Omental fat pad (tissue), 4 donors: Measurements from ENCODE around the gene PMEPA1. TPM values are rescaled to one million over a fixed set of nuclear protein-coding genes. Genes with fewer than 3 reads are reported as not detected.

Experiments
- ATAC-seq: fragments of 150-250 bp; one replicate; pipeline ENCODE4 v1.9.1; 2016; ENCODE audit warnings: mild to moderate bottlenecking, moderate library complexity; ENCODE audit not compliant: low FRiP score
- DNase-seq: peaks from one replicate; pipeline ENCODE4 v3.0.0-alpha.2; 2019; ENCODE audit warnings: low spot score
- CTCF ChIP-seq, 3 donors: fragments of 450-650 bp; IDR thresholded peaks; one replicate each; pipeline ENCODE4 v1.5.1; 2016 to 2017; ENCODE audit warnings: antibody characterized with exemption in 3 of 3, mild to moderate bottlenecking in 3 of 3, moderate library complexity in 2 of 3
- total RNA-seq, 4 donors: library from RNA; depleted of rRNA; stranded (reverse); fragments of >200 nt; gene quantifications; one replicate each; pipeline ENCODE4 v1.1.0, GENCODE V29; 2016

The PMEPA1 gene
- total RNA-seq, 4 donors from 2014 or later = 10.4 to 42.7 (median 18.9) TPM

GRCh38 chr20:57707849-57708693, 1.7 kb downstream of the PMEPA1 start:
- no peak for ATAC-seq
- no peak for TF ChIP-seq CTCF (IDR thresholded peaks at IDR 0.05)

GRCh38 chr20:57707320-57707719, 2.5 kb downstream of the PMEPA1 start:
- no peak for ATAC-seq
- no peak for TF ChIP-seq CTCF (IDR thresholded peaks at IDR 0.05)
- no peak for DNase-seq

More at GRCh38 chr20:57707849-57708693, 1.7 kb downstream of the PMEPA1 start:
- no peak for DNase-seq

- DNase-seq = no peak
- no peak for TF ChIP-seq CTCF (IDR thresholded peaks at IDR 0.05)
- no peak for ATAC-seq
Observed at GRCh38 chr20:57705127-57705899, 4.5 kb downstream of the PMEPA1 start.

GRCh38 chr20:57704245-57704644, 5.6 kb downstream of the PMEPA1 start:
- no peak for TF ChIP-seq CTCF (IDR thresholded peaks at IDR 0.05)
- DNase-seq (no peak), ATAC-seq (no peak)

GRCh38 chr20:57703013-57703412, 6.8 kb downstream of the PMEPA1 start:
- TF ChIP-seq CTCF (IDR thresholded peaks at IDR 0.05) = no peak
- ATAC-seq = no peak
- DNase-seq = no peak

- DNase-seq (no peak), ATAC-seq (no peak)
- TF ChIP-seq CTCF (IDR thresholded peaks at IDR 0.05) = no peak
Observed at GRCh38 chr20:57702521-57702920, 7.3 kb downstream of the PMEPA1 start.
